Measurements from ENCODE around the gene AGO3. TPM values are rescaled to one million over a fixed set of nuclear protein-coding genes. Genes with fewer than 3 reads are reported as not detected.

AGO3 gene
- total and polyA plus RNA-seq, 2 donors (not counting 3 experiments of a cell fraction or from before 2014, with no cell fraction given) = 10.4 to 21.1 TPM

DNA sequence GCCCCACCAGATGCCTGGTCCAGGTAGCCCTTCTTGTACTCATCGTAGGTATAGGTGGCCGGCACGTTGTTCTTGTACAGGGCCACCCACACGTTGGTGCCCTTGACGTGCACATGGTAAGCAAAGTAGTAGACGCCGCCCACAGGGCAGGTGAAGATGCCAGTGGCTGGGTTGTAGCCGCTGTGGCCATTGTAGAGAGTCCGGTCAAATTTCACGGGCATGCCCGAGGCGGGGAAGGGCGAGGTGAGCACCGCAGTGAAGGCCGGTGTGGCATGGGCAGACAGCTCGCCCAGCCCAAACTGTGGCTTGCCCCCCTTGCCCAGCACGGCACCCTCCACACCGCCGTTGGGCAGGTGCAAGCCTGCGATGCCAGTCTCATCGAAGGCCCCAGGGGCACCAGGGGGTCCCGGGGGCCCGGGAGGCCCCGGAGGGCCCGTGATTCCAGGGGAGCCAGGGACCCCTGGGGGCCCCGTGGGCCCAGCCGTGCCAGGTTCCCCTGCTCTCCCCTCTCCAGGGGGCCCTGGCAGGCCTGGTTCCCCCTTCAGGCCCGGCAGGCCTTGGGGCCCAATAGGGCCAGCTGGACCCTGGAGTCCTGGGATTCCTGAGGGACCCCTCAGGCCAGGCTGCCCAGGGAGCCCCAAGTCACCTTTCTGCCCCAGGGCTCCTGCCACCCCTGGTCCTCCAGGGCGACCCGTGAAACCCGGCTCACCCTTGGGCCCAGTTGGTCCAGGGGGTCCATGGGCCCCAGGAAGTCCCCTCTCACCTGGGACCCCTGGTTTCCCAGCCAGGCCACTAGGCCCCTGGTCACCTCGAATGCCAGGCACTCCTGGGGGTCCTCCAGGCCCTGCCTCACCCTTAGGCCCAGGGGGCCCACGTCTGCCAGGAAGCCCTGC, 167.0 kb downstream of the AGO3 start:
- CTCF ChIA-PET = interaction anchor here (0.6 to 13.8 kb wide), 12 partner anchors 31 to 352 kb away, joined by 3 to 233 read pairs (median 4); partner anchors contain the start of genes OSCP1 and TRAPPC3
- Histone ChIP-seq H3K27me3 (ENCODE audit: control insufficient read depth in 2 of 2, insufficient read depth in 2 of 2, low read length in 2 of 2) (no peaks in the 10 kb centered on the region), H2AFZ (ENCODE audit: low read depth, low read length) (no peak overlapping the region), H4K20me1 (replicated peaks; ENCODE audit: control insufficient read depth, extremely low read depth, insufficient read depth, low read length) (no peaks in the 10 kb centered on the region), H3K9me3 (replicated peaks; ENCODE audit: control insufficient read depth, insufficient read depth, low read length) (no peaks in the 10 kb centered on the region), H3K4me2 (ENCODE audit: insufficient read depth, low read length) (no peak overlapping the region), H3K79me2 (ENCODE audit: control insufficient read depth, insufficient read depth, low read length) (no peaks in the 10 kb centered on the region), H3K9me1 (replicated peaks; ENCODE audit: control insufficient read depth, extremely low read depth, insufficient read depth, low read length) (no peaks in the 10 kb centered on the region), H3K4me1 (ENCODE audit: control insufficient read depth, extremely low read depth, insufficient read depth, low read length) (no peaks in the 10 kb centered on the region), H3K9ac (replicated peaks; ENCODE audit: extremely low read depth, insufficient read depth, low read length) (no peak overlapping the region), H3K27ac (ENCODE audit: insufficient read depth, low read depth, low read length) (no peak overlapping the region), H3K36me3 (ENCODE audit: control insufficient read depth in 2 of 2, extremely low read depth in 1 of 2, insufficient read depth in 2 of 2, low read length in 2 of 2) (peaks cover 9 to 18% of the 10 kb centered on the region in 2 experiments), H3K4me3 (replicated peaks in 1 of 3; ENCODE audit: insufficient read depth in 1 of 3, low read depth in 1 of 3, low read length in 3 of 3) (no peak overlapping the region)
- POLR2A ChIA-PET = no interaction called here
- intact Hi-C loops (cut with micrococcal nuclease) (no loop called here), dilution Hi-C loops (cut with MboI; ENCODE audit: extremely low pct_ligation_motif_present, low sequenced_read_pairs) (no loop called here)
- no TSS peak for BruUV-seq (replicated peaks)
- no peak for DNase-seq (ENCODE audit: low read depth, low spot score)
- TF ChIP-seq POLR2A (IDR thresholded peaks at IDR 0.05; ENCODE audit: low read depth, low read length) (no peak), GATA2 (IDR thresholded peaks at IDR 0.05; ENCODE audit: insufficient read depth, insufficient read length, low read depth, low read length) (no peak), MYC (IDR thresholded peaks at IDR 0.05; ENCODE audit: low read depth, low read length) (no peak), JUN (IDR thresholded peaks at IDR 0.05; ENCODE audit: borderline replicate concordance, insufficient read depth, insufficient read length, low read depth) (no peak), EZH2 (IDR thresholded peaks at IDR 0.05; ENCODE audit: borderline replicate concordance, low read depth, low read length, severe bottlenecking) (no peak), FOS (IDR thresholded peaks at IDR 0.05; ENCODE audit: borderline replicate concordance, insufficient read depth, low read length) (no peak), POLR2AphosphoS5 (IDR thresholded peaks at IDR 0.05; ENCODE audit: insufficient read depth, low read depth, low read length) (no peak)
- TF ChIP-seq, protein P1, sequence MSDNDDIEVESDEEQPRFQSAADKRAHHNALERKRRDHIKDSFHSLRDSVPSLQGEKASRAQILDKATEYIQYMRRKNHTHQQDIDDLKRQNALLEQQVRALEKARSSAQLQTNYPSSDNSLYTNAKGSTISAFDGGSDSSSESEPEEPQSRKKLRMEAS (IDR thresholded peaks at IDR 0.05; ENCODE audit: insufficient read depth, insufficient read length) = no peak
- TF ChIP-seq, protein P2, sequence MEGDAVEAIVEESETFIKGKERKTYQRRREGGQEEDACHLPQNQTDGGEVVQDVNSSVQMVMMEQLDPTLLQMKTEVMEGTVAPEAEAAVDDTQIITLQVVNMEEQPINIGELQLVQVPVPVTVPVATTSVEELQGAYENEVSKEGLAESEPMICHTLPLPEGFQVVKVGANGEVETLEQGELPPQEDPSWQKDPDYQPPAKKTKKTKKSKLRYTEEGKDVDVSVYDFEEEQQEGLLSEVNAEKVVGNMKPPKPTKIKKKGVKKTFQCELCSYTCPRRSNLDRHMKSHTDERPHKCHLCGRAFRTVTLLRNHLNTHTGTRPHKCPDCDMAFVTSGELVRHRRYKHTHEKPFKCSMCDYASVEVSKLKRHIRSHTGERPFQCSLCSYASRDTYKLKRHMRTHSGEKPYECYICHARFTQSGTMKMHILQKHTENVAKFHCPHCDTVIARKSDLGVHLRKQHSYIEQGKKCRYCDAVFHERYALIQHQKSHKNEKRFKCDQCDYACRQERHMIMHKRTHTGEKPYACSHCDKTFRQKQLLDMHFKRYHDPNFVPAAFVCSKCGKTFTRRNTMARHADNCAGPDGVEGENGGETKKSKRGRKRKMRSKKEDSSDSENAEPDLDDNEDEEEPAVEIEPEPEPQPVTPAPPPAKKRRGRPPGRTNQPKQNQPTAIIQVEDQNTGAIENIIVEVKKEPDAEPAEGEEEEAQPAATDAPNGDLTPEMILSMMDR (IDR thresholded peaks at IDR 0.05; ENCODE audit: extremely low read depth in 1 of 2, insufficient read depth in 1 of 2, low read depth in 1 of 2, low read length in 2 of 2) = no peak
- no peak for FAIRE-seq

Data from endothelial cell of umbilical vein (primary cell).